Mesenchymal stem cell (in vitro differentiated cells and primary cell): Measurements from ENCODE around the gene CNIH1.
"Not testable (repeated sequence)": the region's sequence is repeated elsewhere in the genome, so short reads cannot be mapped to it uniquely, and the experiment has no call there.

ENCODE experiments used
- DNase-seq: peaks from one replicate; pipeline ENCODE4 v3.0.0-alpha.2; 2013
- H2AFZ ChIP-seq: one replicate; pipeline ENCODE4 v1.6.1; 2013; ENCODE audit warnings: low read depth, mild to moderate bottlenecking, control low read depth, inconsistent platforms, low read length, moderate library complexity
- H2AK5ac ChIP-seq: 2 replicates; pipeline ENCODE4 v1.6.1; 2013; ENCODE audit warnings: low read length, moderate library complexity, mild to moderate bottlenecking, inconsistent platforms; ENCODE audit not compliant: severe bottlenecking
- H2BK120ac ChIP-seq: one replicate; pipeline ENCODE4 v1.6.1; 2013; ENCODE audit warnings: low read depth, mild to moderate bottlenecking, inconsistent platforms, low read length, moderate library complexity
- H2BK12ac ChIP-seq, 2 experiments: one replicate each; pipeline ENCODE4 v1.6.1; 2013; ENCODE audit warnings: inconsistent platforms in 2 of 2, low read length in 2 of 2, mild to moderate bottlenecking in 2 of 2, moderate library complexity in 2 of 2, control low read depth in 1 of 2
- H2BK15ac ChIP-seq: one replicate; pipeline ENCODE4 v1.6.1; 2013; ENCODE audit warnings: mild to moderate bottlenecking, low read depth, inconsistent platforms; ENCODE audit not compliant: poor library complexity, severe bottlenecking
- H2BK5ac ChIP-seq: 2 replicates; pipeline ENCODE4 v1.6.1; 2013; ENCODE audit warnings: low read depth, mild to moderate bottlenecking, low read length, control low read depth, inconsistent platforms; ENCODE audit not compliant: poor library complexity, severe bottlenecking
- H3K14ac ChIP-seq, 2 experiments: one replicate each; pipeline ENCODE4 v1.6.1; 2013; ENCODE audit warnings: inconsistent platforms in 2 of 2, low read length in 2 of 2, control low read depth in 1 of 2, mild to moderate bottlenecking in 1 of 2, moderate library complexity in 1 of 2
- H3K18ac ChIP-seq, 2 experiments: one replicate each; pipeline ENCODE4 v1.6.1; 2013; ENCODE audit warnings: inconsistent platforms in 2 of 2, low read length in 2 of 2, control low read depth in 1 of 2, low read depth in 1 of 2, mild to moderate bottlenecking in 1 of 2
- H3K23ac ChIP-seq, 2 experiments: one replicate each; pipeline ENCODE4 v1.6.1; 2013; ENCODE audit warnings: inconsistent platforms in 2 of 2, low read length in 2 of 2, mild to moderate bottlenecking in 2 of 2, moderate library complexity in 2 of 2, control low read depth in 1 of 2
- H3K27ac ChIP-seq: 2 replicates; pipeline ENCODE4 v1.5.1; 2013; ENCODE audit warnings: mild to moderate bottlenecking, moderate library complexity, low read length, control low read depth, inconsistent platforms; ENCODE audit not compliant: poor library complexity, severe bottlenecking
- H3K27me3 ChIP-seq, 2 experiments: 2 replicates each; pipeline versions ENCODE4 v1.6.1 to v1.7.0; 2013; ENCODE audit warnings: low read length in 2 of 2, mild to moderate bottlenecking in 2 of 2, moderate library complexity in 2 of 2, control low read depth in 1 of 2, inconsistent platforms in 1 of 2; ENCODE audit not compliant: control insufficient read depth in 1 of 2, insufficient read depth in 1 of 2
- H3K36me3 ChIP-seq, 2 experiments: 2 replicates each; pipeline versions ENCODE4 v1.6.1 to v1.7.0; 2013; ENCODE audit warnings: low read length in 2 of 2, control low read depth in 1 of 2, inconsistent platforms in 1 of 2, low read depth in 1 of 2, mild to moderate bottlenecking in 1 of 2; ENCODE audit not compliant: insufficient read depth in 2 of 2, control insufficient read depth in 1 of 2
- H3K4ac ChIP-seq, 2 experiments: one replicate each; pipeline ENCODE4 v1.6.1; 2013; ENCODE audit warnings: inconsistent platforms in 2 of 2, low read length in 2 of 2, mild to moderate bottlenecking in 2 of 2, moderate library complexity in 2 of 2, control low read depth in 1 of 2, low read depth in 1 of 2
- H3K4me1 ChIP-seq: 2 replicates; pipeline ENCODE4 v1.6.1; 2013; ENCODE audit warnings: low read depth, low read length, control low read depth; ENCODE audit not compliant: control insufficient read depth, insufficient read depth
- H3K4me2 ChIP-seq: 2 replicates; pipeline ENCODE4 v1.6.1; 2013; ENCODE audit warnings: low read length, mild to moderate bottlenecking, inconsistent platforms; ENCODE audit not compliant: poor library complexity, severe bottlenecking
- H3K4me3 ChIP-seq, 2 experiments: 2 replicates each; pipeline versions ENCODE4 v1.5.1 to v1.7.0; 2013; ENCODE audit warnings: low read length in 2 of 2, mild to moderate bottlenecking in 2 of 2, control low read depth in 1 of 2, low read depth in 1 of 2; ENCODE audit not compliant: insufficient read depth in 1 of 2
- H3K79me1 ChIP-seq: replicated peaks from 2 replicates; pipeline ENCODE4 v1.6.1; 2013; ENCODE audit warnings: mild to moderate bottlenecking, control low read depth, low read length, inconsistent platforms; ENCODE audit not compliant: poor library complexity, severe bottlenecking
- H3K9ac ChIP-seq: 2 replicates; pipeline ENCODE4 v1.7.0; 2013; ENCODE audit warnings: mild to moderate bottlenecking, low read length, moderate library complexity
- H3K9me3 ChIP-seq: 2 replicates; pipeline ENCODE4 v1.7.0; 2013; ENCODE audit warnings: mild to moderate bottlenecking, low read length; ENCODE audit not compliant: control insufficient read depth
- H4K8ac ChIP-seq: one replicate; pipeline ENCODE4 v1.6.1; 2013; ENCODE audit warnings: inconsistent platforms, mild to moderate bottlenecking, low read length, moderate library complexity
- H4K91ac ChIP-seq: one replicate; pipeline ENCODE4 v1.6.1; 2013; ENCODE audit warnings: mild to moderate bottlenecking, low read length, inconsistent platforms
- WGBS: methylation state at CpG from one replicate; pipeline ENCODE4 v1.1.7; 2013; ENCODE audit warnings: mixed read lengths; 5-methylcytosine and 5-hydroxymethylcytosine counted together

Gene CNIH1

GRCh38 chr14:54453990-54454389 lies 12.8 kb upstream of the CNIH1 start:
- H3K4me2 ChIP-seq, H3K23ac ChIP-seq, H3K14ac ChIP-seq, H3K9me3 ChIP-seq, H2AK5ac ChIP-seq, H3K79me1 ChIP-seq, H3K9ac ChIP-seq, H2BK15ac ChIP-seq, H3K4ac ChIP-seq, DNase-seq, H2AFZ ChIP-seq, H3K36me3 ChIP-seq, H4K8ac ChIP-seq, H3K27ac ChIP-seq, H3K4me1 ChIP-seq, H3K18ac ChIP-seq, H3K27me3 ChIP-seq, H4K91ac ChIP-seq, H3K4me3 ChIP-seq, H2BK12ac ChIP-seq, H2BK120ac ChIP-seq, H2BK5ac ChIP-seq: not testable (repeated sequence)
- WGBS: 92% methylated on average over 5 of the region's 5 CpGs

GRCh38 chr14:54453252-54453651 lies 12.1 kb upstream of the CNIH1 start:
- Histone ChIP-seq H2BK12ac (no peak overlapping the region), H2AFZ (no peak overlapping the region), H3K4ac (no peak overlapping the region), H4K91ac (peak overlapping the region; percentile 58), H3K18ac (no peak overlapping the region), H2BK5ac (no peak overlapping the region), H3K9me3 (no peaks in the 10 kb centered on the region), H3K4me3 (no peak overlapping the region), H3K4me2 (no peak overlapping the region), H3K23ac (no peak overlapping the region), H3K36me3 (no peaks in the 10 kb centered on the region), H2BK15ac (no peak overlapping the region), H3K27me3 (no peaks in the 10 kb centered on the region), H4K8ac (peak overlapping the region; percentile 37), H3K79me1 (no peaks in the 10 kb centered on the region), H3K4me1 (no peaks in the 10 kb centered on the region), H3K27ac (no peak overlapping the region), H2AK5ac (no peak overlapping the region), H3K14ac (no peak overlapping the region), H2BK120ac (no peak overlapping the region), H3K9ac (no peak overlapping the region)
- 96% methylated on average over 3 of the region's 3 CpGs for WGBS
- DNase-seq: no peak

GRCh38 chr14:54451961-54452360 lies 10.8 kb upstream of the CNIH1 start:
- no peak overlapping the region for H3K27ac ChIP-seq
- H3K27me3 ChIP-seq: no peaks in the 10 kb centered on the region
- no peak overlapping the region for H2AFZ ChIP-seq
- no peak overlapping the region for H3K4me3 ChIP-seq
- DNase-seq: no peak
- H2AK5ac ChIP-seq: no peak overlapping the region
- no peak overlapping the region for H2BK5ac ChIP-seq
- no peak overlapping the region for H3K14ac ChIP-seq
- H3K23ac ChIP-seq: no peak overlapping the region
- no peak overlapping the region for H2BK120ac ChIP-seq
- no peak overlapping the region for H2BK12ac ChIP-seq
- no peak overlapping the region for H2BK15ac ChIP-seq
- H3K4me1 ChIP-seq: no peaks in the 10 kb centered on the region
- no peak overlapping the region for H3K9ac ChIP-seq
- no peak overlapping the region for H3K4ac ChIP-seq
- WGBS: 77% methylated on average over 3 of the region's 3 CpGs
- H3K4me2 ChIP-seq: no peak overlapping the region
- H4K8ac ChIP-seq: no peak overlapping the region
- no peak overlapping the region for H4K91ac ChIP-seq
- no peaks in the 10 kb centered on the region for H3K79me1 ChIP-seq
- H3K18ac ChIP-seq: no peak overlapping the region
- H3K36me3 ChIP-seq: no peaks in the 10 kb centered on the region
- no peaks in the 10 kb centered on the region for H3K9me3 ChIP-seq

- H3K9ac ChIP-seq: no peak overlapping the region
- H3K27ac ChIP-seq: no peak overlapping the region
- H2BK12ac ChIP-seq: no peak overlapping the region
- no peaks in the 10 kb centered on the region for H3K36me3 ChIP-seq
- no peak overlapping the region for H2BK15ac ChIP-seq
- peak overlapping the region in 1 of 2 experiments; percentile 9 for H3K23ac ChIP-seq
- no peak overlapping the region for H3K18ac ChIP-seq
- no peak overlapping the region for H3K4ac ChIP-seq
- WGBS: 92% methylated on average over 6 of the region's 7 CpGs
- no peak overlapping the region for H2BK5ac ChIP-seq
- DNase-seq: no peak
- no peak overlapping the region for H2AFZ ChIP-seq
- no peak overlapping the region for H2AK5ac ChIP-seq
- H3K4me3 ChIP-seq: no peak overlapping the region
- peaks cover 0 to 3% of the 10 kb centered on the region in 2 experiments for H3K27me3 ChIP-seq
- no peak overlapping the region for H3K4me2 ChIP-seq
- H4K91ac ChIP-seq: peak overlapping the region; percentile 36
- H3K4me1 ChIP-seq: no peaks in the 10 kb centered on the region
- no peak overlapping the region for H4K8ac ChIP-seq
- no peaks in the 10 kb centered on the region for H3K9me3 ChIP-seq
- H3K14ac ChIP-seq: no peak overlapping the region
- no peak overlapping the region for H2BK120ac ChIP-seq
- no peaks in the 10 kb centered on the region for H3K79me1 ChIP-seq
Measured at GRCh38 chr14:54451121-54451601, 10.0 kb upstream of the CNIH1 start.
